ENCODE measurements around the gene PCP2. TPM values are rescaled to one million over a fixed set of nuclear protein-coding genes. Genes with fewer than 3 reads are reported as not detected.

The PCP2 gene
- total and polyA plus RNA-seq, 2 of the 13 experiments (the other 11 are each of a cell fraction or from before 2014, with no cell fraction given), result 0.62 TPM; not detected in 1

DNA sequence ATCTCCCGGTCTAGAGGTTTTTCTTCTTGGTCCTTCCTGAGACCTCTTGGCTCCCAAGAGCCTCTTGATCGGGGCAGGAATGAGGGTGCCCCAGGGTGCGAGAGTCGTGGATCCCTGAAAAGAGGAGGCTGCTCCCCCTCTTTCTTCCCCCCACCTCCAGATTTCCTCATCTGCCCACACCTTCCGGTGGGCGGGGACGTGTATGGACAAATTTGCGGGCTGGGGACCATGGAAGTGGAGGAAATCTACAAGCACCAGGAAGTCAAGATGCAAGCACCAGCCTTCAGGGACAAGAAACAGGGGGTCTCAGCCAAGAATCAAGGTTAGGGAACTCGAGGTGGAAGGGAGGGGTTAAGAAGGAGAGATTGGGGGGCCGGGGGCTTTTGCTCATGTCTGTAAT lies 43.3 kb upstream of the PCP2 start, which contains the start of gene MCEMP1:
MCEMP1 (plus strand) TSS at position 237 of the 400 bp plus-strand sequence; CDS start at position 268, 31 bp downstream.
- TF ChIP-seq ZNF207 (IDR thresholded peaks at IDR 0.05; ENCODE audit: borderline replicate concordance), result no peak
- TF ChIP-seq, protein P1, sequence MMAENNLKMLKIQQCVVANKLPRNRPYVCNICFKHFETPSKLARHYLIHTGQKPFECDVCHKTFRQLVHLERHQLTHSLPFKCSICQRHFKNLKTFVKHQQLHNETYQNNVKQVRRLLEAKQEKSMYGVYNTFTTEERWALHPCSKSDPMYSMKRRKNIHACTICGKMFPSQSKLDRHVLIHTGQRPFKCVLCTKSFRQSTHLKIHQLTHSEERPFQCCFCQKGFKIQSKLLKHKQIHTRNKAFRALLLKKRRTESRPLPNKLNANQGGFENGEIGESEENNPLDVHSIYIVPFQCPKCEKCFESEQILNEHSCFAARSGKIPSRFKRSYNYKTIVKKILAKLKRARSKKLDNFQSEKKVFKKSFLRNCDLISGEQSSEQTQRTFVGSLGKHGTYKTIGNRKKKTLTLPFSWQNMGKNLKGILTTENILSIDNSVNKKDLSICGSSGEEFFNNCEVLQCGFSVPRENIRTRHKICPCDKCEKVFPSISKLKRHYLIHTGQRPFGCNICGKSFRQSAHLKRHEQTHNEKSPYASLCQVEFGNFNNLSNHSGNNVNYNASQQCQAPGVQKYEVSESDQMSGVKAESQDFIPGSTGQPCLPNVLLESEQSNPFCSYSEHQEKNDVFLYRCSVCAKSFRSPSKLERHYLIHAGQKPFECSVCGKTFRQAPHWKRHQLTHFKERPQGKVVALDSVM (CRISPR knock-in tag; IDR thresholded peaks at IDR 0.05), result no peak
- TF ChIP-seq CBFB (CRISPR knock-in tag; IDR thresholded peaks at IDR 0.05), result no peak
- no peak for TF ChIP-seq NR2F6 (IDR thresholded peaks at IDR 0.05)
- no peak for TF ChIP-seq NR2F6 (CRISPR knock-in tag; IDR thresholded peaks at IDR 0.05)
- DNase-seq (ENCODE audit: low spot score) (no peak), ATAC-seq (no peak), FAIRE-seq (no peak)
- 16% methylated on average over 10 of the region's 10 CpGs for WGBS (ENCODE audit: low lambda C conversion rate)
- BruUV-seq (replicated peaks), result no TSS peak
- Histone ChIP-seq H3K36me3 (replicated peaks in 1 of 2; ENCODE audit: control insufficient read depth in 1 of 2, insufficient read depth in 2 of 2, low read length in 2 of 2) (no peaks in the 10 kb centered on the region), H3K9ac (ENCODE audit: insufficient read depth, low read depth, low read length) (no peak within 1 kb of the TSS), H2AFZ (ENCODE audit: low read length) (no peak within 1 kb of the TSS), H3K4me3 (replicated peaks in 1 of 3; ENCODE audit: insufficient read depth in 1 of 3, low read depth in 2 of 3, low read length in 3 of 3) (no peak within 1 kb of the TSS), H3K4me2 (ENCODE audit: low read depth, low read length) (no peak within 1 kb of the TSS), H3K79me2 (ENCODE audit: insufficient read depth, low read length) (peaks cover 5% of the 10 kb centered on the region), H3K27me3 (ENCODE audit: control insufficient read depth in 1 of 2, insufficient read depth in 2 of 2, low read length in 2 of 2) (peaks cover 3 to 22% of the 10 kb centered on the region in 2 experiments; a peak in 2 of 5 replicates), H3K27ac (ENCODE audit: extremely low read length, insufficient read depth, low read length) (no peak within 1 kb of the TSS), H4K20me1 (ENCODE audit: insufficient read depth, low read length) (no peaks in the 10 kb centered on the region), H3K9me3 (ENCODE audit: low read length) (no peaks in the 10 kb centered on the region), H3K4me1 (ENCODE audit: insufficient read depth, low read length) (peaks cover 33% of the 10 kb centered on the region)
- ChIA-PET POLR2A (no interaction called here), CTCF (ENCODE audit: low intra/inter-chr PET ratio, low total read pairs) (no interaction called here)
- in situ Hi-C loops (cut with HindIII; ENCODE audit: extremely low pct_ligation_motif_present, low pct_unique_long_range_greater_than_20kb), result no loop called here
- intact Hi-C loops (cut with micrococcal nuclease; ENCODE audit: unreplicated experiment), result no loop called here

GRCh38 chr19:7676376-7676775 lies 42.9 kb upstream of the PCP2 start:
- no peak for DNase-seq (ENCODE audit: low spot score)
- peaks cover 28% of the 10 kb centered on the region for H3K4me1 ChIP-seq (ENCODE audit: insufficient read depth, low read length)
- peaks cover 3% of the 10 kb centered on the region for H3K79me2 ChIP-seq (ENCODE audit: insufficient read depth, low read length)
- in situ Hi-C loops (cut with HindIII; ENCODE audit: extremely low pct_ligation_motif_present, low pct_unique_long_range_greater_than_20kb) (no loop called here), intact Hi-C loops (cut with micrococcal nuclease; ENCODE audit: unreplicated experiment) (no loop called here)
- H3K4me3 ChIP-seq (replicated peaks in 1 of 3; ENCODE audit: insufficient read depth in 1 of 3, low read depth in 2 of 3, low read length in 3 of 3), result no peak overlapping the region
- BruUV-seq (replicated peaks), result no TSS peak
- ChIA-PET POLR2A (no interaction called here), CTCF (ENCODE audit: low intra/inter-chr PET ratio, low total read pairs) (no interaction called here)
- no peak overlapping the region for H2AFZ ChIP-seq (ENCODE audit: low read length)
- TF ChIP-seq ZMYM2 (CRISPR knock-in tag; IDR thresholded peaks at IDR 0.05), result no peak
- no peak for TF ChIP-seq HNRNPK (IDR thresholded peaks at IDR 0.05; ENCODE audit: low read depth, low read length, poor library complexity, severe bottlenecking)
- H3K4me2 ChIP-seq (ENCODE audit: low read depth, low read length), result no peak overlapping the region
- no peak overlapping the region for H3K9ac ChIP-seq (ENCODE audit: insufficient read depth, low read depth, low read length)
- peaks cover 3 to 23% of the 10 kb centered on the region in 2 experiments; a peak in 2 of 5 replicates for H3K27me3 ChIP-seq (ENCODE audit: control insufficient read depth in 1 of 2, insufficient read depth in 2 of 2, low read length in 2 of 2)
- no peaks in the 10 kb centered on the region for H3K9me3 ChIP-seq (ENCODE audit: low read length)
- no peak for ATAC-seq
- no peak for FAIRE-seq
- no peaks in the 10 kb centered on the region for H3K36me3 ChIP-seq (replicated peaks in 1 of 2; ENCODE audit: control insufficient read depth in 1 of 2, insufficient read depth in 2 of 2, low read length in 2 of 2)
- H4K20me1 ChIP-seq (ENCODE audit: insufficient read depth, low read length), result no peaks in the 10 kb centered on the region
- no peak overlapping the region for H3K27ac ChIP-seq (ENCODE audit: extremely low read length, insufficient read depth, low read length)
- 61% methylated on average over 3 of the region's 7 CpGs for WGBS (ENCODE audit: low lambda C conversion rate)
